Loucy (cell line): ENCODE results near the gene CRYBB2.
"Not testable (repeated sequence)": the region's sequence is repeated elsewhere in the genome, so short reads cannot be mapped to it uniquely, and the experiment has no call there.

Source experiments
- H2AFZ ChIP-seq: fragments of 200-600 bp; sonication (generic); 2 replicates; pipeline ENCODE4 v1.6.0; 2016; ENCODE audit warnings: antibody characterized with exemption, mild to moderate bottlenecking, low read length, moderate library complexity
- H3F3A ChIP-seq: fragments of 200-600 bp; 2 replicates; pipeline ENCODE4 v1.6.0; 2016; ENCODE audit warnings: antibody characterized with exemption, low read depth, mild to moderate bottlenecking
- H3K27me3 ChIP-seq: fragments of 200-600 bp; sonication (generic); 2 replicates; pipeline ENCODE4 v1.6.1; 2014; ENCODE audit warnings: low read length, mild to moderate bottlenecking; ENCODE audit not compliant: insufficient read depth, poor library complexity, severe bottlenecking
- H3K36me3 ChIP-seq: fragments of 200-600 bp; sonication (generic); 2 replicates; pipeline ENCODE4 v1.6.1; 2016; ENCODE audit warnings: low read length; ENCODE audit not compliant: insufficient read depth
- H3K4me1 ChIP-seq: fragments of 200-600 bp; sonication (generic); 2 replicates; pipeline ENCODE4 v1.5.1; 2014; ENCODE audit warnings: low read length, mild to moderate bottlenecking; ENCODE audit not compliant: insufficient read depth, poor library complexity, severe bottlenecking
- H3K4me2 ChIP-seq: fragments of 200-600 bp; sonication (generic); 2 replicates; pipeline ENCODE4 v1.6.0; 2014; ENCODE audit warnings: antibody characterized with exemption, low read length, low read depth, mild to moderate bottlenecking; ENCODE audit not compliant: poor library complexity, severe bottlenecking
- H3K4me3 ChIP-seq: fragments of 200-600 bp; sonication (generic); 2 replicates; pipeline ENCODE4 v1.5.1; 2014; ENCODE audit warnings: low read length, mild to moderate bottlenecking, mixed read lengths; ENCODE audit not compliant: poor library complexity, severe bottlenecking
- H3K79me2 ChIP-seq: fragments of 200-600 bp; sonication (generic); 2 replicates; pipeline ENCODE4 v1.6.1; 2014; ENCODE audit warnings: low read length; ENCODE audit not compliant: insufficient read depth
- H3K9ac ChIP-seq: fragments of 200-600 bp; sonication (generic); 2 replicates; pipeline ENCODE4 v1.6.0; 2014; ENCODE audit warnings: mild to moderate bottlenecking, low read depth, low read length, moderate library complexity; ENCODE audit not compliant: poor library complexity, severe bottlenecking
- H3K9me2 ChIP-seq: fragments of 200-600 bp; sonication (generic); replicated peaks from 2 replicates; pipeline ENCODE4 v1.6.1; 2016; ENCODE audit warnings: low read depth, low read length, mixed read lengths
- H3K9me3 ChIP-seq: fragments of 200-600 bp; sonication (generic); 2 replicates; pipeline ENCODE4 v1.6.1; 2014; ENCODE audit warnings: mild to moderate bottlenecking, antibody characterized with exemption, low read length, low read depth; ENCODE audit not compliant: insufficient read depth
- H4K20me1 ChIP-seq: fragments of 200-600 bp; sonication (generic); 2 replicates; pipeline ENCODE4 v1.6.0; 2014; ENCODE audit warnings: antibody characterized with exemption, low read length, mild to moderate bottlenecking; ENCODE audit not compliant: insufficient read depth, poor library complexity, severe bottlenecking
- EZH2phosphoT487 ChIP-seq: fragments of 200-600 bp; IDR thresholded peaks from 2 replicates; pipeline ENCODE4 v1.6.1; 2018; ENCODE audit warnings: antibody characterized with exemption, mild to moderate bottlenecking, moderate library complexity, borderline replicate concordance
- TF ChIP-seq, protein P1 (sequence below): fragments of 200-600 bp; sonication (generic); conservative IDR thresholded peaks from 2 replicates; pipeline ENCODE4 v1.5.1; 2014; ENCODE audit warnings: mild to moderate bottlenecking, antibody characterized with exemption, low read length

Gene CRYBB2

DNA sequence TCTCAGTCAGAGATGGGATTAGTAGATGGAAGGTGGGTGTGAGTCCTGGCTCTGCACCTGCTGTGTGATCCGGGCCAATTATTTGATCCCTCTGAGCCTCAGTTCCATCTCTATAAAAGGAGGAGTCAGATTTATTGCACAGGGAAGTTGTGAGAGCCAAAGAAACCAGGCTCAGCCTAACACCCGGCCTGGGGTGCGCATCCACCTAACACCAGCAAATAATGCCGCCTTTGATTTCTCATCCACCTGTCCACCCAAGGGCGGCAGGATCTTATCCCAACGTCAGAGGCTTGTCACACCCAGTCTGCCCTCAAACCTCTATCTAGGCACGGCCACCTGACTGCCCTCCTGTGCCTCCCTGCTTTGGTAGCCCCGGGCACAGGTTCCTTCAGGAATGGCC is 2.4 kb downstream of the CRYBB2 start:
- Histone ChIP-seq H3K27me3 (no peaks in the 10 kb centered on the region), H3K9ac (no peak overlapping the region), H3K36me3 (no peaks in the 10 kb centered on the region), H4K20me1 (no peaks in the 10 kb centered on the region), H3K4me1 (no peaks in the 10 kb centered on the region), H2AFZ (no peak overlapping the region), H3K4me2 (no peak overlapping the region), H3K4me3 (no peak overlapping the region), H3K79me2 (no peaks in the 10 kb centered on the region), H3F3A (no peaks in the 10 kb centered on the region), H3K9me3 (no peaks in the 10 kb centered on the region), H3K9me2 (no peaks in the 10 kb centered on the region)
- TF ChIP-seq, protein P1, sequence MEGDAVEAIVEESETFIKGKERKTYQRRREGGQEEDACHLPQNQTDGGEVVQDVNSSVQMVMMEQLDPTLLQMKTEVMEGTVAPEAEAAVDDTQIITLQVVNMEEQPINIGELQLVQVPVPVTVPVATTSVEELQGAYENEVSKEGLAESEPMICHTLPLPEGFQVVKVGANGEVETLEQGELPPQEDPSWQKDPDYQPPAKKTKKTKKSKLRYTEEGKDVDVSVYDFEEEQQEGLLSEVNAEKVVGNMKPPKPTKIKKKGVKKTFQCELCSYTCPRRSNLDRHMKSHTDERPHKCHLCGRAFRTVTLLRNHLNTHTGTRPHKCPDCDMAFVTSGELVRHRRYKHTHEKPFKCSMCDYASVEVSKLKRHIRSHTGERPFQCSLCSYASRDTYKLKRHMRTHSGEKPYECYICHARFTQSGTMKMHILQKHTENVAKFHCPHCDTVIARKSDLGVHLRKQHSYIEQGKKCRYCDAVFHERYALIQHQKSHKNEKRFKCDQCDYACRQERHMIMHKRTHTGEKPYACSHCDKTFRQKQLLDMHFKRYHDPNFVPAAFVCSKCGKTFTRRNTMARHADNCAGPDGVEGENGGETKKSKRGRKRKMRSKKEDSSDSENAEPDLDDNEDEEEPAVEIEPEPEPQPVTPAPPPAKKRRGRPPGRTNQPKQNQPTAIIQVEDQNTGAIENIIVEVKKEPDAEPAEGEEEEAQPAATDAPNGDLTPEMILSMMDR: no peak
- TF ChIP-seq EZH2phosphoT487: no peak

DNA sequence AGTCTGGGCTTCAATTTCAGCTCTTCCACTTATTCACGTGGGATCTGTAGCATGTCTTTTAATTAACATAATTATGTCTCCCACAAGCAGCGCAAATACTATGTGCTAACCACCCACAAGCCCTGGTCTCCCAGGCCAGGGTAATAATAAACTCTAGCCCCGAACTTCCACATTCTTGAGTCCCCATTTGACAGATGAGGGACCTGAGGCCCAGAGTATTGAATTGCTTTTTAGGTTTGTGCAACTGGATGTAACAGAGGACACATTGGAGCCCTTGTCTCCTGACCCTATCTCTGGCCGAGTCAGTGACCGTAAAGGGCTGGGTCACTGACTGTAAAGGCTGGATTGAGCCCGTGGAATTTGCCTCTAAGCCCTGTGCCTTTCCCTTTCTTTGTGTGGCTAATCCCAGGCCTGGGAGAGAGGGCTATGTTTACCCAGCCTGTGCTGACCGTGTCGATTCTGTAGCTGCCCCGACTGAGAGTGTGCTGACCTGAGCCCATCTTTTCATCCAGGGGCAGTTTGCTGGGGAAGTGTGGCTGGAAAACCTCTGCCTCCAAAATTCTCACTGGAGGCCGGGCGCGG is 3.9 kb downstream of the CRYBB2 start:
- Histone ChIP-seq H3K79me2 (no peaks in the 10 kb centered on the region), H3K4me2 (no peak overlapping the region), H3K9me3 (no peaks in the 10 kb centered on the region), H3K9me2 (no peaks in the 10 kb centered on the region), H4K20me1 (no peaks in the 10 kb centered on the region), H3F3A (no peaks in the 10 kb centered on the region), H3K4me1 (no peaks in the 10 kb centered on the region), H3K36me3 (no peaks in the 10 kb centered on the region), H3K9ac (no peak overlapping the region), H3K4me3 (no peak overlapping the region), H2AFZ (no peak overlapping the region), H3K27me3 (no peaks in the 10 kb centered on the region)
- TF ChIP-seq, protein P1: no peak
- no peak for TF ChIP-seq EZH2phosphoT487

DNA sequence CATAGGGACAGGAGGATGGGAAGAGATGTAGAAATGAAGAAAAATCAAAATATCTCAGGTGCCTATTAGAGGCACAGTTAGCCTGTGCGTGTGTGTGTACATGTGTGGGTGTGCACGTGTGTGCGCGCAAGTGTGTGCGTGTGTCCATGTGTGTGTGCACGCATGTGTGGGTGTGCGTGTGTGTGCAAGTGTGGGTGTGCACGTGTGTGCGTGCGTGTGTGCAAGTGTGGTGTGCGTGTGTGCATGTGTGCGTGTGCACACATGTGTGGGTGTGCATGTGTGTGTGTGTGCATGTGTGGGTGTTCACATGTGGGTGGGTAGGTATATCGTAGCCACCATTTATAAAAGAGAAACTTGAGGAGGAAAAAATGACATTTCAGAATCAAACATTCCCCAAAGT is 9.4 kb downstream of the CRYBB2 start:
- Histone ChIP-seq H2AFZ (no peak overlapping the region), H3K4me2 (no peak overlapping the region), H4K20me1 (no peaks in the 10 kb centered on the region), H3K36me3 (no peaks in the 10 kb centered on the region), H3K9me3 (no peaks in the 10 kb centered on the region), H3K9ac (no peak overlapping the region), H3K4me3 (no peak overlapping the region), H3K79me2 (no peaks in the 10 kb centered on the region), H3K27me3 (no peaks in the 10 kb centered on the region), H3F3A (no peaks in the 10 kb centered on the region), H3K9me2 (no peaks in the 10 kb centered on the region), H3K4me1 (no peaks in the 10 kb centered on the region)
- TF ChIP-seq, protein P1: no peak
- no peak for TF ChIP-seq EZH2phosphoT487

DNA sequence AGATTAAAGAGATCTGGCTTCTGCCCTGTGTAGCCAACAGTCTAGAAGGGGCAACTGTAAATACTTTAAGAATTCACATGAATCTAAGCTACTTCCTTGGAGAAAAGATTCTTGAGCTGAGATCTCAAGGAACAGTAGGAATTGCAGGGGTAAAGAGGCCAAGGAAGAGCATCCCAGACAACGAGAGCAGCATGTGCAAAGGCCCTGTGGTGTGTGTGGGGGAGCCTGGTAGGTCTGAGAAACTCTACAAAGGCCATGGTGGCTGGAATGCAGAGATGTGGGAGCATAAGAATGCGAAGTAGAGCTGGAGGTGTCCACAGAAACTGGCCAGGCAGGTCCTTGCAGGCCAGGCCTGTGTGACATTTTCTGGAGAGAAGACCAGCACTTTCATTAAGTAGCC is 11.3 kb downstream of the CRYBB2 start:
- not testable (repeated sequence) for H3K9me3 ChIP-seq, H3K9ac ChIP-seq, H3K4me1 ChIP-seq, H3K27me3 ChIP-seq, H3K4me2 ChIP-seq, H3K4me3 ChIP-seq, H3K36me3 ChIP-seq, H3K9me2 ChIP-seq, H3K79me2 ChIP-seq, H4K20me1 ChIP-seq, H3F3A ChIP-seq, H2AFZ ChIP-seq
